Thoracic aorta (tissue), 2 donors: ENCODE measurements around the gene GCDH. TPM values are rescaled to one million over a fixed set of nuclear protein-coding genes. Genes with fewer than 3 reads are reported as not detected.
A peak's percentile ranks its signal among the peaks of the same experiment; 100 is the strongest.

ENCODE experiments used
- ATAC-seq: fragments of 150-250 bp; one replicate; pipeline ENCODE4 v1.8.0; 2017; ENCODE audit warnings: low read depth; ENCODE audit not compliant: insufficient number of reproducible peaks, low FRiP score
- DNase-seq: peaks from one replicate; pipeline ENCODE4 v3.0.0-alpha.2; 2020; ENCODE audit warnings: low spot score
- H3K27ac ChIP-seq, 2 donors: fragments of 200-600 bp; sonication (generic); 1 replicate in 1 of 2; 2 replicates in 1 of 2; pipeline ENCODE4 v1.5.1; 2016; ENCODE audit warnings: mild to moderate bottlenecking in 2 of 2, moderate library complexity in 2 of 2
- H3K27me3 ChIP-seq: fragments of 200-600 bp; sonication (generic); replicated peaks from 2 replicates; pipeline ENCODE4 v1.6.0; 2016; ENCODE audit warnings: mild to moderate bottlenecking; ENCODE audit not compliant: insufficient read depth
- H3K36me3 ChIP-seq: fragments of 200-600 bp; sonication (generic); one replicate; pipeline ENCODE4 v1.5.1; 2016
- H3K4me1 ChIP-seq, 2 donors: fragments of 200-600 bp; sonication (generic); 1 replicate in 1 of 2; 2 replicates in 1 of 2; pipeline versions ENCODE4 v1.5.1 to v1.6.0; 2016; ENCODE audit warnings: low read depth in 2 of 2, mild to moderate bottlenecking in 1 of 2; ENCODE audit not compliant: control insufficient read depth in 1 of 2
- H3K4me3 ChIP-seq: fragments of 200-600 bp; sonication (generic); 2 replicates; pipeline ENCODE4 v1.5.1; 2016; ENCODE audit warnings: mild to moderate bottlenecking
- H3K9me3 ChIP-seq: fragments of 200-600 bp; sonication (generic); 2 replicates; pipeline ENCODE4 v1.5.1; 2016
- CTCF ChIP-seq: fragments of 200-600 bp; sonication (generic); IDR thresholded peaks from one replicate; pipeline ENCODE4 v1.5.1; 2019; ENCODE audit warnings: antibody characterized with exemption
- total RNA-seq, 2 donors: library from RNA; depleted of rRNA; stranded (reverse); fragments of >200 nt; gene quantifications; one replicate each; pipeline versions ENCODE4 v1.1.0 to v1.2.3, GENCODE V29; 2016

Gene GCDH
- total RNA-seq, 2 donors from 2014 or later: 30.2 to 60.7 TPM

GRCh38 chr19:12938779-12939601 is 48.0 kb downstream of the GCDH start:
- H3K4me1 ChIP-seq: peaks cover 23 to 29% of the 10 kb centered on the region in 2 donors
- no peaks in the 10 kb centered on the region for H3K27me3 ChIP-seq
- H3K9me3 ChIP-seq: no peaks in the 10 kb centered on the region
- no peak for DNase-seq
- H3K36me3 ChIP-seq: peaks cover 30% of the 10 kb centered on the region
- peak overlapping the region; percentile 83 to 94 for H3K27ac ChIP-seq
- peak overlapping the region; percentile 93 for H3K4me3 ChIP-seq
- ATAC-seq: no peak
- TF ChIP-seq CTCF: no peak

GRCh38 chr19:12939975-12940423 is 49.0 kb downstream of the GCDH start:
- DNase-seq: no peak
- TF ChIP-seq CTCF: no peak
- Histone ChIP-seq H3K27me3 (no peaks in the 10 kb centered on the region), H3K4me1 (peaks cover 23 to 29% of the 10 kb centered on the region in 2 donors), H3K4me3 (peak overlapping the region; percentile 93), H3K36me3 (peaks cover 38% of the 10 kb centered on the region), H3K9me3 (no peaks in the 10 kb centered on the region), H3K27ac (peak overlapping the region; percentile 83 to 94)
- no peak for ATAC-seq

- Histone ChIP-seq H3K36me3 (peaks cover 38% of the 10 kb centered on the region), H3K27ac (peak overlapping the region in 1 of 2 donors; percentile 10), H3K4me1 (peaks cover 23 to 29% of the 10 kb centered on the region in 2 donors), H3K9me3 (no peaks in the 10 kb centered on the region), H3K4me3 (peak overlapping the region; percentile 93), H3K27me3 (no peaks in the 10 kb centered on the region)
- TF ChIP-seq CTCF: no peak
- ATAC-seq: no peak
- DNase-seq: no peak
Measured at GRCh38 chr19:12940897-12941296, 49.9 kb downstream of the GCDH start.

- Histone ChIP-seq H3K4me1 (peaks cover 28 to 35% of the 10 kb centered on the region in 2 donors), H3K36me3 (peaks cover 50% of the 10 kb centered on the region), H3K27me3 (no peaks in the 10 kb centered on the region), H3K27ac (no peak overlapping the region), H3K9me3 (no peaks in the 10 kb centered on the region), H3K4me3 (no peak overlapping the region)
- ATAC-seq (no peak), DNase-seq (no peak)
- no peak for TF ChIP-seq CTCF
Measured at GRCh38 chr19:12943437-12944044, 52.6 kb downstream of the GCDH start.

GRCh38 chr19:12944104-12944674 is 53.2 kb downstream of the GCDH start:
- Histone ChIP-seq H3K4me1 (peaks cover 28 to 35% of the 10 kb centered on the region in 2 donors), H3K36me3 (peaks cover 56% of the 10 kb centered on the region), H3K27ac (peak overlapping the region in 1 of 2 donors; percentile 77), H3K4me3 (no peak overlapping the region), H3K27me3 (no peaks in the 10 kb centered on the region), H3K9me3 (no peaks in the 10 kb centered on the region)
- ATAC-seq (no peak), DNase-seq (no peak)
- no peak for TF ChIP-seq CTCF
